HCT116 (cell line): ENCODE data around the gene CD109. TPM values are rescaled to one million over a fixed set of nuclear protein-coding genes. Genes with fewer than 3 reads are reported as not detected.

ENCODE experiments used
- ATAC-seq: fragments of 200-7000 bp; cut with Tn5 transposase; 2 replicates; pipeline ENCODE4 v1.9.1; 2020; ENCODE audit warnings: mild to moderate bottlenecking, moderate library complexity
- BruUV-seq: library from RNA; stranded (reverse); fragments of 400-500 nt; replicated peaks from 2 replicates; lab custom pipeline; 2021; lab: Mats Ljungman, UMichigan
- CTCF ChIA-PET: fragments of 300-600 bp; sonication (Branson Sonifier 250); formaldehyde crosslinking; loops from one replicate; lab custom pipeline; 2021; ENCODE audit warnings: antibody characterized with exemption; lab: Charles Lee
- POLR2A ChIA-PET: fragments of 300-600, 350-600 bp; sonication (Branson Sonifier 250); formaldehyde crosslinking; loops from one replicate; lab custom pipeline; 2021; ENCODE audit warnings: antibody characterized with exemption; lab: Charles Lee
- RAD21 ChIA-PET, 2 experiments: fragments of 300-600 bp; sonication (Branson Sonifier 250); formaldehyde crosslinking; loops; one replicate each; lab custom pipeline; 2023; ENCODE audit warnings: low total read pairs in 2 of 2; ENCODE audit not compliant: uncharacterized antibody in 2 of 2, unreplicated experiment in 2 of 2, low non-redundant PET in 1 of 2; lab: Charles Lee
- DNase-seq: peaks from one replicate; pipeline ENCODE4 v3.0.0-alpha.2; 2010; ENCODE audit warnings: low read depth, low spot score
- H2AFZ ChIP-seq: fragments of 200-600 bp; shearing (Covaris generic), sonication (generic); 2 replicates; pipeline ENCODE4 v1.6.1; 2017; ENCODE audit warnings: low read depth, mixed run types, mixed read lengths, antibody characterized with exemption, low read length; ENCODE audit not compliant: poor library complexity, severe bottlenecking
- H3K27ac ChIP-seq: 2 replicates; pipeline ENCODE4 v1.5.1; 2012; ENCODE audit warnings: low read depth, low read length
- H3K27me3 ChIP-seq: fragments of 200-600 bp; sonication (generic); 2 replicates; pipeline ENCODE4 v1.6.1; 2016; ENCODE audit warnings: mixed run types, low read length, mixed read lengths; ENCODE audit not compliant: insufficient read depth
- H3K36me3 ChIP-seq, 2 experiments: fragments of 200-500 bp in 1 of 2; fragments of 200-600 bp in 1 of 2; sonication (Bioruptor generic) in 1 of 2; sonication (generic) in 1 of 2; 2 replicates each; pipeline versions ENCODE4 v1.5.1 to v1.6.1; 2014 to 2016; ENCODE audit warnings: low read length in 2 of 2, inconsistent platforms in 1 of 2, mixed read lengths in 1 of 2, mixed run types in 1 of 2; ENCODE audit not compliant: insufficient read depth in 2 of 2, control insufficient read depth in 1 of 2
- H3K4me1 ChIP-seq, 2 experiments: fragments of 200-600 bp in 1 of 2; sonication (generic) in 1 of 2; 2 replicates each; pipeline versions ENCODE4 v1.5.1 to v1.6.1; 2012 to 2017; ENCODE audit warnings: low read length in 2 of 2, inconsistent platforms in 1 of 2, mild to moderate bottlenecking in 1 of 2, mixed read lengths in 1 of 2, mixed run types in 1 of 2, moderate library complexity in 1 of 2; ENCODE audit not compliant: insufficient read depth in 2 of 2, control insufficient read depth in 1 of 2
- H3K4me2 ChIP-seq: fragments of 200-600 bp; sonication (generic); 2 replicates; pipeline ENCODE4 v1.6.1; 2017; ENCODE audit warnings: mixed run types, low read length, mixed read lengths
- H3K4me3 ChIP-seq, 2 experiments: fragments of 200-600 bp in 1 of 2; sonication (generic) in 1 of 2; replicated peaks in 1 of 2; 2 replicates each; pipeline ENCODE4 v1.5.1; 2011 to 2016; ENCODE audit warnings: low read length in 2 of 2, control low read depth in 1 of 2, low read depth in 1 of 2, mild to moderate bottlenecking in 1 of 2, mixed read lengths in 1 of 2, mixed run types in 1 of 2
- H3K79me2 ChIP-seq: fragments of 200-600 bp; sonication (generic); 2 replicates; pipeline ENCODE4 v1.6.1; 2017; ENCODE audit warnings: mild to moderate bottlenecking, mixed run types, low read length, moderate library complexity, mixed read lengths; ENCODE audit not compliant: insufficient read depth
- H3K9ac ChIP-seq: fragments of 200-600 bp; sonication (generic); 2 replicates; pipeline ENCODE4 v1.6.1; 2016; ENCODE audit warnings: low read length, mixed read lengths
- H3K9me2 ChIP-seq: fragments of 200-600 bp; sonication (generic), shearing (Covaris generic); 2 replicates; pipeline ENCODE4 v1.6.1; 2017; ENCODE audit warnings: mixed run types, mild to moderate bottlenecking, moderate library complexity; ENCODE audit not compliant: insufficient read depth
- H3K9me3 ChIP-seq, 2 experiments: fragments of 200-500 bp in 1 of 2; fragments of 200-600 bp in 1 of 2; sonication (Bioruptor generic) in 1 of 2; sonication (generic) in 1 of 2; 2 replicates each; pipeline ENCODE4 v1.6.1; 2014 to 2017; ENCODE audit warnings: low read length in 2 of 2, mixed read lengths in 2 of 2, inconsistent platforms in 1 of 2, low read depth in 1 of 2, mild to moderate bottlenecking in 1 of 2, mixed run types in 1 of 2, moderate library complexity in 1 of 2; ENCODE audit not compliant: control insufficient read depth in 1 of 2, insufficient read depth in 1 of 2
- H4K20me1 ChIP-seq: fragments of 200-600 bp; sonication (generic), shearing (Covaris generic); 2 replicates; pipeline ENCODE4 v1.6.1; 2017; ENCODE audit warnings: mixed run types, mild to moderate bottlenecking, moderate library complexity; ENCODE audit not compliant: insufficient read depth
- ELF1 ChIP-seq: IDR thresholded peaks from 2 replicates; pipeline ENCODE4 v1.6.1; 2012; ENCODE audit warnings: low read depth, borderline replicate concordance
- EZH2phosphoT487 ChIP-seq: fragments of 200-600 bp; IDR thresholded peaks from 2 replicates; pipeline ENCODE4 v1.6.1; 2018; ENCODE audit warnings: antibody characterized with exemption, borderline replicate concordance
- FOSL1 ChIP-seq: IDR thresholded peaks from 2 replicates; pipeline ENCODE4 v1.6.1; 2012; ENCODE audit warnings: low read depth
- TCF7L2 ChIP-seq: IDR thresholded peaks from 2 replicates; pipeline ENCODE4 v1.7.0; 2011; ENCODE audit warnings: borderline replicate concordance, inconsistent platforms; ENCODE audit not compliant: insufficient read depth, insufficient read length; ENCODE audit errors: extremely low read depth
- intact Hi-C: fragments of 100-400 bp; cut with micrococcal nuclease; formaldehyde crosslinking; loops from 2 replicates; pipeline ENCODE4 v1.10.0; 2022
- total RNA-seq: library from RNA; stranded (reverse); gene quantifications from one replicate; pipeline ENCODE4 v1.2.1, GENCODE V29; 2021; ENCODE audit not compliant: unreplicated experiment

CD109 gene
- total RNA-seq, 1 experiment from 2014 or later, result 42.1 TPM

GRCh38 chr6:73664701-73665100 is 31.3 kb upstream of the CD109 start:
- Histone ChIP-seq H3K9ac (no peak overlapping the region), H3K36me3 (no peaks in the 10 kb centered on the region), H2AFZ (no peak overlapping the region), H3K27me3 (no peaks in the 10 kb centered on the region), H4K20me1 (no peaks in the 10 kb centered on the region), H3K4me2 (no peak overlapping the region), H3K4me1 (peaks cover 6 to 14% of the 10 kb centered on the region in 2 experiments; a peak in 3 of 4 replicates), H3K79me2 (no peaks in the 10 kb centered on the region), H3K4me3 (no peak overlapping the region), H3K27ac (no peak overlapping the region), H3K9me2 (no peaks in the 10 kb centered on the region), H3K9me3 (no peaks in the 10 kb centered on the region)
- ChIA-PET RAD21 (no interaction called here), POLR2A (no interaction called here), CTCF (interaction anchor here (0.8 kb wide), 1 partner anchor 12 kb away, joined by 3 read pairs; no protein-coding TSS in a partner anchor)
- no peak for DNase-seq
- BruUV-seq, result no TSS peak
- TF ChIP-seq ELF1, result no peak
- ATAC-seq, result no peak
- intact Hi-C loops, result no loop called here

- ChIA-PET CTCF (interaction anchor here (0.8 kb wide), 2 partner anchors 13 to 48 kb away, joined by 3 read pairs; no protein-coding TSS in a partner anchor), POLR2A (interaction anchor here (1.0 kb wide), 1 partner anchor 11 kb away, joined by 3 read pairs; no protein-coding TSS in a partner anchor), RAD21 (no interaction called here)
- Histone ChIP-seq H3K9me3 (no peaks in the 10 kb centered on the region), H3K36me3 (no peaks in the 10 kb centered on the region), H3K9me2 (no peaks in the 10 kb centered on the region), H3K4me3 (no peak overlapping the region), H3K79me2 (no peaks in the 10 kb centered on the region), H3K27ac (no peak overlapping the region), H3K27me3 (no peaks in the 10 kb centered on the region), H3K4me1 (peaks cover 6 to 14% of the 10 kb centered on the region in 2 experiments; a peak in 3 of 4 replicates), H4K20me1 (no peaks in the 10 kb centered on the region), H2AFZ (no peak overlapping the region), H3K9ac (no peak overlapping the region), H3K4me2 (peak overlapping the region; percentile 8; the same call in 1 of the 2 replicates)
- intact Hi-C loops, result no loop called here
- ATAC-seq, result peak; percentile 38
- TF ChIP-seq FOSL1 (0 out of 2 replicates have a peak, but pooled peaks have one; percentile 39), TCF7L2 (no peak), EZH2phosphoT487 (no peak)
- no peak for DNase-seq
- BruUV-seq, result no TSS peak
Measured at GRCh38 chr6:73665686-73666319, 30.2 kb upstream of the CD109 start.
